Epithelial cell of esophagus (primary cell): ENCODE measurements around the gene PGC.

Experiments used
- DNase-seq: peaks from one replicate; pipeline ENCODE4 v3.0.0; 2010; ENCODE audit warnings: low read depth
- H3K4me3 ChIP-seq: 2 replicates; pipeline ENCODE4 v1.5.1; 2011; ENCODE audit warnings: mild to moderate bottlenecking, low read length, control low read depth
- TF ChIP-seq, protein P1 (sequence below): IDR thresholded peaks from 2 replicates; pipeline ENCODE4 v1.5.1; 2011; ENCODE audit warnings: low read depth, mild to moderate bottlenecking, low read length, control low read depth, inconsistent platforms; ENCODE audit not compliant: insufficient read depth; ENCODE audit errors: missing control alignments

Gene PGC

GRCh38 chr6:41736800-41737555, 10.2 kb downstream of the PGC start:
- no peak for DNase-seq
- TF ChIP-seq, protein P1, sequence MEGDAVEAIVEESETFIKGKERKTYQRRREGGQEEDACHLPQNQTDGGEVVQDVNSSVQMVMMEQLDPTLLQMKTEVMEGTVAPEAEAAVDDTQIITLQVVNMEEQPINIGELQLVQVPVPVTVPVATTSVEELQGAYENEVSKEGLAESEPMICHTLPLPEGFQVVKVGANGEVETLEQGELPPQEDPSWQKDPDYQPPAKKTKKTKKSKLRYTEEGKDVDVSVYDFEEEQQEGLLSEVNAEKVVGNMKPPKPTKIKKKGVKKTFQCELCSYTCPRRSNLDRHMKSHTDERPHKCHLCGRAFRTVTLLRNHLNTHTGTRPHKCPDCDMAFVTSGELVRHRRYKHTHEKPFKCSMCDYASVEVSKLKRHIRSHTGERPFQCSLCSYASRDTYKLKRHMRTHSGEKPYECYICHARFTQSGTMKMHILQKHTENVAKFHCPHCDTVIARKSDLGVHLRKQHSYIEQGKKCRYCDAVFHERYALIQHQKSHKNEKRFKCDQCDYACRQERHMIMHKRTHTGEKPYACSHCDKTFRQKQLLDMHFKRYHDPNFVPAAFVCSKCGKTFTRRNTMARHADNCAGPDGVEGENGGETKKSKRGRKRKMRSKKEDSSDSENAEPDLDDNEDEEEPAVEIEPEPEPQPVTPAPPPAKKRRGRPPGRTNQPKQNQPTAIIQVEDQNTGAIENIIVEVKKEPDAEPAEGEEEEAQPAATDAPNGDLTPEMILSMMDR: no peak
- no peak overlapping the region for H3K4me3 ChIP-seq

- no peak for DNase-seq
- H3K4me3 ChIP-seq: no peak overlapping the region
- TF ChIP-seq, protein P1: no peak
Measured at GRCh38 chr6:41736186-41736733, 10.9 kb downstream of the PGC start.

GRCh38 chr6:41735427-41736185, 11.6 kb downstream of the PGC start, which contains the start of gene TFEB:
Gene TFEB (minus strand): TSS chr6:41735608. CDS start chr6:41691213, 44,395 bp downstream.
- DNase-seq: peak; percentile 92
- peak within 1 kb of the TSS; percentile 68 for H3K4me3 ChIP-seq
- TF ChIP-seq, protein P1: peak; percentile 69

DNA sequence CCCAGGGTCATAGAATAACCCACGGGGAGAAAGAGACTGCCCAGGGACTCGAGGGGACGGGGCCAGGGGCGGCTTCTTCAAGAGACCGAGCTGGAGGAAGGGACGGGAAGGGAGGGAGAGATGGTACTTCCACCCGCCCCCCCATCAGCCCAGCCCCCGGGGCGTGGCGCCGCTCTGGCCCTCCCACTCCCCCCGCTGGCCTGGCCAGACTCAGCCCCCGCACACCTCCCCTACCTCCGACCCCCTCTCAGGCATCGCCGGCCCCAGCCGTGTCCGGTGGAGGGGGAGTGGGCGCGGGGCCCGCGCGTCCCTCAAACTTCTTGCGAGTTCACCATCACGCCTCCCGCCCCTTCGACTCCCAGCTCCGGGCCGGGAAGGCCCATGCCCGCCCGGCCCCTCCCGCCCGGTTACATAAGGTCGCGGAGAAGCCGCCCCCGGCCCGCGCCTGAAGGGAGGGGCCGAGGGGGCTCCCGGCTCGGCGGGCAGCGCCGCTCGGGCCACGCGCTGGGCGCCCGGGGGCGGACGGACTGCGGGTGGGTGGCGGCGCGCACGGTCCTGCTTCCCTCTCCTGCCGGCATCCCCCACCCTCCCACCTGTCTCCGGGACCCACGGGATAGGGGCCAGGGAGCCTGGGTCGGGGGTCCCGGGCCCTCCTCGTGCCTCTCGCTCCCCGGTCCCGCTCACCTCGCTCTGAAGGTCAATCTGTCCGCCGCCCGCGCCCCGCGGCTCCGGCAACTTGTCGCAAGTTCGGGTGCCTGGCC, 12.4 kb downstream of the PGC start:
- DNase-seq: peak; percentile 80
- TF ChIP-seq, protein P1: no peak
- H3K4me3 ChIP-seq: peak overlapping the region; percentile 68

GRCh38 chr6:41733707-41734665, 13.2 kb downstream of the PGC start:
- TF ChIP-seq, protein P1: peak; percentile 3
- peak overlapping the region; percentile 68 for H3K4me3 ChIP-seq
- peak; percentile 67 for DNase-seq

DNA sequence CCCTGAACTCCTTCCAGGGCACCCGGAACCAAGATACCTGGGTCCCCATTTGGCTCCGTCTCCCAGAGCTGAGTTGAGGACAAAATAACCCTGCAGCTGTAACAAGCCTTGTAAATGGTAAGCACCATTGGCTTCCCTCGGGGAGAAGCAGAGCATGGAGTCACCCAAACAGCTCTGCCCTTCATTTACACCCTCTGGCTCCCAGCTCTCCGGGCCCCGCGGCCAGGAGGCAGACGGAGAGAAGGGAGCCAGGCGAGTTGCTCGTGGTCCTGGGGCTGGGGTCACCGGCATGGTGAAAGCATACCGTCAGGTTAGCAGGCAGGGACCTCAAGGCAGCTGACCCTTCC, 13.9 kb downstream of the PGC start:
- no peak for DNase-seq
- TF ChIP-seq, protein P1: no peak
- H3K4me3 ChIP-seq: peak overlapping the region; percentile 68
